GM12878 (cell line): ENCODE results near the gene WDR64. TPM values are rescaled to one million over a fixed set of nuclear protein-coding genes. Genes with fewer than 3 reads are reported as not detected.

ENCODE experiments used
- ATAC-seq: fragments of 200-7000 bp; cut with Tn5 transposase; 3 replicates; pipeline ENCODE4 v1.9.1; 2020; ENCODE audit warnings: mild to moderate bottlenecking, moderate library complexity
- BruUV-seq: library from RNA; stranded (reverse); fragments of 400-500 nt; replicated peaks from 2 replicates; lab custom pipeline; 2021; lab: Mats Ljungman, UMichigan
- CTCF ChIA-PET: fragments of 300-600 bp; sonication (Branson Sonifier 250); formaldehyde crosslinking; extraction: SDS; loops from one replicate; lab custom pipeline; 2021; ENCODE audit warnings: inconsistent platforms; lab: Yijun Ruan, JAX
- POLR2A ChIA-PET: fragments of 350-600 bp; formaldehyde crosslinking; extraction: SDS; loops from one replicate; lab custom pipeline; 2021; ENCODE audit warnings: inconsistent platforms; lab: Charles Lee
- RAD21 ChIA-PET: fragments of 300-600 bp; sonication (Branson Sonifier 250); formaldehyde crosslinking; loops from one replicate; lab custom pipeline; 2023; ENCODE audit warnings: antibody characterized with exemption; ENCODE audit not compliant: unreplicated experiment; lab: Charles Lee
- SMC1A ChIA-PET: fragments of 300-600 bp; sonication (Branson Sonifier 250); formaldehyde crosslinking; loops from one replicate; lab custom pipeline; 2023; ENCODE audit not compliant: unreplicated experiment, uncharacterized antibody; lab: Charles Lee
- DNase-seq: peaks from one replicate; pipeline ENCODE4 v3.0.0-alpha.2; 2011; ENCODE audit warnings: low read depth, low spot score
- FAIRE-seq: peaks from 3 replicates; lab custom pipeline; 2011; peaks lifted over from hg19 to GRCh38; lab: Jason Lieb, UNC
- H2AFZ ChIP-seq: 2 replicates; pipeline ENCODE4 v1.6.0; 2011; ENCODE audit warnings: low read depth, low read length, control low read depth; ENCODE audit not compliant: control insufficient read depth
- H3K27ac ChIP-seq: 2 replicates; pipeline ENCODE4 v1.5.1; 2011; ENCODE audit warnings: control low read depth; ENCODE audit not compliant: control insufficient read depth, insufficient read depth
- H3K27me3 ChIP-seq, 2 experiments: replicated peaks in 1 of 2; 2 replicates each; pipeline versions ENCODE4 v1.6.0 to v1.6.1; 2011; ENCODE audit warnings: low read length in 1 of 2; ENCODE audit not compliant: control insufficient read depth in 2 of 2, insufficient read depth in 2 of 2
- H3K36me3 ChIP-seq, 2 experiments: 2 replicates each; pipeline ENCODE4 v1.5.1; 2011; ENCODE audit warnings: low read length in 1 of 2; ENCODE audit not compliant: control insufficient read depth in 2 of 2, insufficient read depth in 2 of 2
- H3K4me1 ChIP-seq: 2 replicates; pipeline ENCODE4 v1.6.1; 2011; ENCODE audit warnings: mild to moderate bottlenecking, low read length, moderate library complexity, mixed read lengths; ENCODE audit not compliant: control insufficient read depth, insufficient read depth
- H3K4me2 ChIP-seq: 2 replicates; pipeline ENCODE4 v1.6.0; 2011; ENCODE audit warnings: control low read depth; ENCODE audit not compliant: control insufficient read depth, insufficient read depth
- H3K4me3 ChIP-seq: fragments of 200-600 bp; sonication (generic); 2 replicates; pipeline ENCODE4 v1.5.1; 2016
- H3K79me2 ChIP-seq: 2 replicates; pipeline ENCODE4 v1.6.0; 2011; ENCODE audit warnings: low read length; ENCODE audit not compliant: control insufficient read depth, insufficient read depth
- H3K9ac ChIP-seq: 2 replicates; pipeline ENCODE4 v1.8.0; 2011; ENCODE audit warnings: low read length, control low read depth, mixed read lengths; ENCODE audit not compliant: control insufficient read depth, insufficient read depth
- H3K9me3 ChIP-seq: replicated peaks from 3 replicates; pipeline ENCODE4 v1.5.1; 2011; ENCODE audit warnings: mild to moderate bottlenecking, low read length; ENCODE audit not compliant: control insufficient read depth, insufficient read depth
- H4K20me1 ChIP-seq: 2 replicates; pipeline ENCODE4 v1.6.0; 2011; ENCODE audit not compliant: control insufficient read depth, insufficient read depth
- ATF2 ChIP-seq: IDR thresholded peaks from 2 replicates; pipeline ENCODE4 v1.6.1; 2012; ENCODE audit warnings: low read length, inconsistent platforms
- CUX1 ChIP-seq: IDR thresholded peaks from 2 replicates; pipeline ENCODE4 v1.6.1; 2012; ENCODE audit warnings: improper control_type of control experiment, low read depth, low read length; ENCODE audit not compliant: insufficient replicate concordance
- JUNB ChIP-seq: IDR thresholded peaks from 2 replicates; pipeline ENCODE4 v1.6.1; 2016; ENCODE audit warnings: antibody characterized with exemption, mild to moderate bottlenecking
- KAT2A ChIP-seq: conservative IDR thresholded peaks from 2 replicates; pipeline ENCODE4 v1.6.1; 2011; ENCODE audit warnings: low read depth, low read length; ENCODE audit not compliant: control insufficient read depth
- NR2C1 ChIP-seq: fragments of 450-650 bp; IDR thresholded peaks from 2 replicates; pipeline ENCODE4 v1.6.1; 2017; ENCODE audit warnings: antibody characterized with exemption, mild to moderate bottlenecking, moderate library complexity
- PAX5 ChIP-seq: IDR thresholded peaks from 2 replicates; pipeline ENCODE4 v1.6.1; 2011; ENCODE audit warnings: low read depth, low read length, borderline replicate concordance
- POLR2A ChIP-seq: IDR thresholded peaks from 2 replicates; pipeline ENCODE4 v1.6.1; 2011; ENCODE audit warnings: low read depth, mild to moderate bottlenecking, low read length
- RAD21 ChIP-seq: IDR thresholded peaks from 2 replicates; pipeline ENCODE4 v1.6.1; 2011; ENCODE audit warnings: mild to moderate bottlenecking, low read depth, low read length, moderate library complexity; ENCODE audit not compliant: insufficient read depth
- RFX5 ChIP-seq: IDR thresholded peaks from 2 replicates; pipeline ENCODE4 v1.6.1; 2011; ENCODE audit warnings: low read depth, low read length, improper control_type of control experiment
- RUNX3 ChIP-seq: IDR thresholded peaks from 2 replicates; pipeline ENCODE4 v1.6.1; 2012; ENCODE audit warnings: low read length, inconsistent platforms
- SRF ChIP-seq, 2 experiments: IDR thresholded peaks; 2 replicates each; pipeline ENCODE4 v1.6.1; 2011; ENCODE audit warnings: low read depth in 2 of 2, low read length in 2 of 2, mild to moderate bottlenecking in 1 of 2, moderate library complexity in 1 of 2
- USF1 ChIP-seq: IDR thresholded peaks from 2 replicates; pipeline ENCODE4 v1.6.1; 2011; ENCODE audit warnings: borderline replicate concordance, low read depth, mild to moderate bottlenecking, moderate library complexity, mixed read lengths, low read length; ENCODE audit not compliant: insufficient read depth; ENCODE audit errors: extremely low read length
- ZSCAN29 ChIP-seq: fragments of 450-650 bp; IDR thresholded peaks from 2 replicates; pipeline ENCODE4 v1.6.1; 2017; ENCODE audit warnings: mild to moderate bottlenecking, moderate library complexity
- WGBS: methylation state at CpG from one replicate; pipeline ENCODE4 v1.1.6; 2016; ENCODE audit warnings: low lambda C conversion rate; ENCODE audit not compliant: insufficient replicate concordance, insufficient coverage; ENCODE audit errors: missing lambda C conversion rate; 5-methylcytosine and 5-hydroxymethylcytosine counted together
- in situ Hi-C: fragments of 300-500 bp; cut with MboI; formaldehyde crosslinking; loops from 9 replicates; pipeline ENCODE4 v1.14.3; 2018; ENCODE audit warnings: mixed read lengths
- intact Hi-C: fragments of 100-400 bp; cut with micrococcal nuclease; formaldehyde crosslinking; loops from one replicate; pipeline ENCODE4 v1.14.2; 2022; ENCODE audit not compliant: unreplicated experiment
- polyA plus RNA-seq, 11 experiments: library from polyadenylated mRNA; depleted of rRNA in 4 of 11; unstranded in 6 of 11; stranded (reverse) in 5 of 11; fragments of >200 nt; fragmentation: Nextera tagmentation in 4 of 11; fragmentation: Illumina TruSeq in 1 of 11; extraction: Ambion mirVana in 4 of 11; extraction: Trizol in 1 of 11; gene quantifications; 1 replicate in 1 of 11; 2 replicates in 10 of 11; pipeline versions ENCODE4 v1.2.1 to v1.2.3, GENCODE V29; 2011 to 2016; ENCODE audit warnings: inconsistent platforms in 2 of 11, missing spikeins in 2 of 11, low read depth in 1 of 11
- total RNA-seq, 4 experiments: library from RNA; depleted of rRNA in 3 of 4; stranded (reverse); fragments of >200 nt in 3 of 4; fragmentation: Illumina TruSeq in 1 of 4; extraction: Trizol in 1 of 4; gene quantifications; 2 replicates each; pipeline versions ENCODE4 v1.2.1 to v1.2.3, GENCODE V29; 2013 to 2021

Gene WDR64
- total and polyA plus RNA-seq, 10 of the 15 experiments (the other 5 are each of a cell fraction or from before 2014, with no cell fraction given) = 0.01 TPM; not detected in 9

DNA sequence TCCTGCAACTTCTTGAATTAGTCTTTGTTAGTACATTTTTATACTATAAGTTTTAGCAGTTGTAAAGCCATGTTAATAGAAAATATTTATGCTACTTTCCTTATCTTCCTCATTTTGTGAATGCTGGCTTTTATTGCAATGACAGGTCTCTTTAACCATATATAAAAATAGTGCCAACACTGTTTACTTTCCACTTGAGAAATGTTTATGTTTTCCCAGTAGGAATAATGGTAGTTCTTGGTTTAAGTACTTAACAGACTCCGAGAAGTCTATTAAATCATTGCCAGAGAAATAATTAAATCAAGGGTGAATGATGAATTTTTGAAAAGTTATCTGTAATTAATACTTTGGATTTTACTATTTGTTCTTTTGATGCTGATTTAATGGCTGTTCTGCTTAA, 21.6 kb upstream of the WDR64 start:
- in situ Hi-C loops = no loop called here
- Histone ChIP-seq H3K36me3 (no peaks in the 10 kb centered on the region; a peak in 1 of 4 replicates), H3K4me1 (peaks cover 3% of the 10 kb centered on the region), H2AFZ (no peak overlapping the region), H3K79me2 (peaks cover 3% of the 10 kb centered on the region), H3K9me3 (no peaks in the 10 kb centered on the region), H3K9ac (no peak overlapping the region), H3K27me3 (no peaks in the 10 kb centered on the region), H3K4me2 (no peak overlapping the region), H4K20me1 (no peaks in the 10 kb centered on the region), H3K27ac (no peak overlapping the region), H3K4me3 (no peak overlapping the region)
- ATAC-seq = no peak
- TF ChIP-seq SRF (IDR thresholded peaks at IDR 0.05; ENCODE audit: low read depth in 2 of 2, low read length in 2 of 2) (no peak), CUX1 (no peak), KAT2A (no peak), JUNB (no peak), RFX5 (no peak), RUNX3 (no peak), POLR2A (no peak), RAD21 (no peak), NR2C1 (no peak), ATF2 (no peak), PAX5 (no peak), USF1 (no peak), ZSCAN29 (no peak)
- intact Hi-C loops = no loop called here
- BruUV-seq = no TSS peak
- SMC1A ChIA-PET = interaction anchor here (1.8 kb wide), 1 partner anchor 20 kb away, joined by 7 read pairs; no protein-coding TSS in a partner anchor
- WGBS = 97% methylated on average over 1 of the region's 1 CpG
- FAIRE-seq = no peak
- no peak for DNase-seq
- RAD21 ChIA-PET = no interaction called here
- POLR2A ChIA-PET = no interaction called here
- CTCF ChIA-PET = interaction anchor here (2.1 kb wide), 1 partner anchor 19 kb away, joined by 16 read pairs; no protein-coding TSS in a partner anchor
